HL-60/S4 (cell line): Measurements from ENCODE around the gene WDR90.

Source experiments
- in situ Hi-C: fragments of 300-500 bp; cut with MboI; formaldehyde crosslinking; loops from 2 replicates; pipeline ENCODE4 v1.14.3; 2022; ENCODE audit warnings: low sequenced_read_pairs

WDR90 gene

DNA sequence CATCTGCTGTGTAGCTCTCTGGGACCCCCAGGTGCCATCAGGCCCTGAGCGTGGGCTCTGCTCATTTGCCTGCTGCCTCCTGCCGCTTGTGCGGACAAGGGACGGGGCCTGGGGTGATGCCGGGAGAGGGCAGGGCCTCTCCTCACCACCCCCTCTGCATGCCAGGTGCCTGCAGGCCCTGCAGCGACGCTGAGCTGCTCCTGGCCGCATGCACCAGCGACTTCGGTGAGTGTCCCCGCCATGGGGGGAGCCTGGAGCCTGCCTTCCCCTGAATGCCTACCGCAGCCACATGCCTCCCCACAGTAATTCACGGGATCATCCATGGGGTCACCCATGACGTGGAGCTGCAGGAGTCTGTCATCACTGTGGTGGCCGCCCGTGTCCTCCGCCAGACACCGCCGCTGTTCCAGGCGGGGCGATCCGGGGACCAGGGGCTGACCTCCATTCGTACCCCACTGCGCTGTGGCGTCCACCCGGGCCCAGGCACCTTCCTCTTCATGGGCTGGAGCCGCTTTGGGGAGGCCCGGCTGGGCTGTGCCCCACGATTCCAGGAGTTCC is 67.7 kb downstream of the WDR90 start:
- in situ Hi-C loops = loop anchor here (25.0 kb wide), 1 partner anchor 345 kb away; the partner anchor contains the start of gene SSTR5
